PC-9 (cell line): Measurements from ENCODE around the gene SCN2B.

Experiments used
- CTCF ChIP-seq: fragments of 200-600 bp; sonication (generic); conservative IDR thresholded peaks from 2 replicates; pipeline ENCODE4 v1.6.1; 2017; ENCODE audit warnings: mixed run types, antibody characterized with exemption, mild to moderate bottlenecking, moderate library complexity
- EZH2 ChIP-seq: fragments of 200-600 bp; sonication (generic); IDR thresholded peaks from 2 replicates; pipeline ENCODE4 v1.8.0; 2017; ENCODE audit warnings: antibody characterized with exemption, low read depth

- no peak for TF ChIP-seq CTCF
- no peak for TF ChIP-seq EZH2
Observed at GRCh38 chr11:118146554-118146953, 29.9 kb downstream of the SCN2B start.
